Astrocyte (in vitro differentiated cells and primary cell): Measurements from ENCODE around the gene OR10A5. TPM values are rescaled to one million over a fixed set of nuclear protein-coding genes. Genes with fewer than 3 reads are reported as not detected.

ENCODE experiments used
- DNase-seq: peaks from one replicate; pipeline ENCODE4 v3.0.0-alpha.2; 2010; ENCODE audit warnings: low read depth
- FAIRE-seq: peaks from 2 replicates; lab custom pipeline; 2011; peaks lifted over from hg19 to GRCh38; lab: Jason Lieb, UNC
- H2AFZ ChIP-seq: 2 replicates; pipeline ENCODE4 v1.6.0; 2012; ENCODE audit warnings: low read depth, low read length, inconsistent platforms
- H3K27ac ChIP-seq: 2 replicates; pipeline ENCODE4 v1.5.1; 2011; ENCODE audit warnings: low read depth, low read length, inconsistent platforms
- H3K27me3 ChIP-seq: 2 replicates; pipeline ENCODE4 v1.6.0; 2011; ENCODE audit warnings: low read length, inconsistent platforms; ENCODE audit not compliant: insufficient read depth
- H3K36me3 ChIP-seq: 2 replicates; pipeline ENCODE4 v1.5.1; 2011; ENCODE audit warnings: low read length, inconsistent platforms; ENCODE audit not compliant: insufficient read depth
- H3K4me1 ChIP-seq: 2 replicates; pipeline ENCODE4 v1.5.1; 2011; ENCODE audit warnings: low read length, inconsistent platforms; ENCODE audit not compliant: insufficient read depth
- H3K4me2 ChIP-seq: 2 replicates; pipeline ENCODE4 v1.6.0; 2012; ENCODE audit warnings: low read length, inconsistent platforms
- H3K4me3 ChIP-seq: 2 replicates; pipeline ENCODE4 v1.5.1; 2011; ENCODE audit warnings: low read depth, mild to moderate bottlenecking, low read length, inconsistent platforms; ENCODE audit not compliant: insufficient read depth
- H3K79me2 ChIP-seq: 2 replicates; pipeline ENCODE4 v1.6.0; 2012; ENCODE audit warnings: mild to moderate bottlenecking, low read length, inconsistent platforms; ENCODE audit not compliant: insufficient read depth
- H3K9ac ChIP-seq: 2 replicates; pipeline ENCODE4 v1.6.0; 2012; ENCODE audit warnings: mild to moderate bottlenecking, low read length, inconsistent platforms
- H3K9me3 ChIP-seq: 2 replicates; pipeline ENCODE4 v1.5.1; 2012; ENCODE audit warnings: low read depth, mild to moderate bottlenecking, low read length, inconsistent platforms; ENCODE audit not compliant: insufficient read depth
- H4K20me1 ChIP-seq: 2 replicates; pipeline ENCODE4 v1.6.0; 2012; ENCODE audit warnings: low read length, inconsistent platforms; ENCODE audit not compliant: insufficient read depth
- H3K27ac Mint-ChIP-seq: one replicate; pipeline ENCODE4 v1.8.0; 2021; ENCODE audit warnings: mild to moderate bottlenecking, mixed read lengths; ENCODE audit not compliant: unreplicated experiment
- H3K27me3 Mint-ChIP-seq: one replicate; pipeline ENCODE4 v1.8.0; 2021; ENCODE audit warnings: low read depth, mixed read lengths; ENCODE audit not compliant: unreplicated experiment
- H3K36me3 Mint-ChIP-seq: one replicate; pipeline ENCODE4 v1.8.0; 2021; ENCODE audit warnings: low read depth, mixed read lengths; ENCODE audit not compliant: unreplicated experiment
- H3K4me1 Mint-ChIP-seq: one replicate; pipeline ENCODE4 v1.8.0; 2021; ENCODE audit warnings: low read depth, mixed read lengths; ENCODE audit not compliant: unreplicated experiment
- H3K4me3 Mint-ChIP-seq: one replicate; pipeline ENCODE4 v1.8.0; 2021; ENCODE audit warnings: mild to moderate bottlenecking, moderate library complexity, mixed read lengths; ENCODE audit not compliant: unreplicated experiment
- H3K9me3 Mint-ChIP-seq: one replicate; pipeline ENCODE4 v1.8.0; 2021; ENCODE audit warnings: mild to moderate bottlenecking, mixed read lengths; ENCODE audit not compliant: unreplicated experiment
- CTCF ChIP-seq: IDR thresholded peaks from 2 replicates; pipeline ENCODE4 v1.5.1; 2011; ENCODE audit warnings: low read depth, mild to moderate bottlenecking, inconsistent platforms, low read length, moderate library complexity; ENCODE audit not compliant: insufficient read depth
- EZH2 ChIP-seq: IDR thresholded peaks from 2 replicates; pipeline ENCODE4 v1.6.1; 2012; ENCODE audit warnings: mild to moderate bottlenecking, low read length, inconsistent platforms; ENCODE audit not compliant: insufficient read depth
- total RNA-seq: library from RNA; stranded (reverse); gene quantifications from 2 replicates; pipeline ENCODE4 v1.2.1, GENCODE V29; 2021

OR10A5 gene
- total RNA-seq, 1 donor from 2014 or later, result not detected

- Histone ChIP-seq H3K4me3 (no peak overlapping the region), H3K79me2 (no peaks in the 10 kb centered on the region), H3K9me3 (no peaks in the 10 kb centered on the region), H4K20me1 (no peaks in the 10 kb centered on the region), H3K4me1 (no peaks in the 10 kb centered on the region), H3K27ac (no peak overlapping the region), H2AFZ (no peak overlapping the region), H3K4me2 (no peak overlapping the region), H3K36me3 (no peaks in the 10 kb centered on the region), H3K27me3 (no peaks in the 10 kb centered on the region), H3K9ac (no peak overlapping the region)
- Mint-ChIP-seq H3K27ac (no peak overlapping the region), H3K9me3 (peaks cover 7% of the 10 kb centered on the region), H3K4me3 (no peak overlapping the region), H3K27me3 (no peaks in the 10 kb centered on the region), H3K4me1 (no peaks in the 10 kb centered on the region), H3K36me3 (peaks cover 2% of the 10 kb centered on the region)
- FAIRE-seq, result no peak
- no peak for DNase-seq
- TF ChIP-seq CTCF (no peak), EZH2 (no peak)
Measured at GRCh38 chr11:6856871-6857270, 11.4 kb downstream of the OR10A5 start.

- no peak for TF ChIP-seq EZH2
- no peak for TF ChIP-seq CTCF
- no peak for FAIRE-seq
- no peak within 1 kb of the TSS for H3K27ac Mint-ChIP-seq
Measured at GRCh38 chr11:6862961-6863360, 17.5 kb downstream of the OR10A5 start, which contains the start of gene OR10A2. Gene OR10A2, plus strand, starts transcription at chr11:6863057. Its CDS starts 6,698 bp downstream, at chr11:6869755.

GRCh38 chr11:6864438-6864837 is 19.0 kb downstream of the OR10A5 start:
- DNase-seq (no peak), FAIRE-seq (no peak)
- H3K36me3 Mint-ChIP-seq, result no peaks in the 10 kb centered on the region
- H3K4me1 Mint-ChIP-seq, result peaks cover 2% of the 10 kb centered on the region
- no peaks in the 10 kb centered on the region for H3K27me3 Mint-ChIP-seq
- no peaks in the 10 kb centered on the region for H3K9me3 ChIP-seq
- H3K9ac ChIP-seq, result no peak overlapping the region
- H3K27me3 ChIP-seq, result no peaks in the 10 kb centered on the region
- H2AFZ ChIP-seq, result no peak overlapping the region
- H3K27ac ChIP-seq, result no peak overlapping the region
- H3K79me2 ChIP-seq, result no peaks in the 10 kb centered on the region
- H3K27ac Mint-ChIP-seq, result no peak overlapping the region
- TF ChIP-seq CTCF (no peak), EZH2 (no peak)
- H3K36me3 ChIP-seq, result no peaks in the 10 kb centered on the region
- no peaks in the 10 kb centered on the region for H3K9me3 Mint-ChIP-seq
- H3K4me3 ChIP-seq, result no peak overlapping the region
- no peaks in the 10 kb centered on the region for H4K20me1 ChIP-seq
- H3K4me2 ChIP-seq, result no peak overlapping the region
- no peak overlapping the region for H3K4me3 Mint-ChIP-seq
- H3K4me1 ChIP-seq, result no peaks in the 10 kb centered on the region

More at GRCh38 chr11:6862961-6863360, 17.5 kb downstream of the OR10A5 start, which contains the start of gene OR10A2:
- no peaks in the 10 kb centered on the region for H3K4me1 ChIP-seq
- H3K4me3 Mint-ChIP-seq, result no peak within 1 kb of the TSS
- no peak within 1 kb of the TSS for H3K9ac ChIP-seq
- H4K20me1 ChIP-seq, result no peaks in the 10 kb centered on the region
- no peaks in the 10 kb centered on the region for H3K36me3 ChIP-seq
- H3K4me1 Mint-ChIP-seq, result peaks cover 2% of the 10 kb centered on the region
- H3K36me3 Mint-ChIP-seq, result no peaks in the 10 kb centered on the region
- H3K27me3 Mint-ChIP-seq, result no peaks in the 10 kb centered on the region
- no peak within 1 kb of the TSS for H2AFZ ChIP-seq
- no peaks in the 10 kb centered on the region for H3K79me2 ChIP-seq
- DNase-seq, result no peak
- H3K9me3 ChIP-seq, result no peaks in the 10 kb centered on the region
- H3K4me2 ChIP-seq, result no peak within 1 kb of the TSS
- no peak within 1 kb of the TSS for H3K27ac ChIP-seq
- H3K9me3 Mint-ChIP-seq, result no peaks in the 10 kb centered on the region
- no peak within 1 kb of the TSS for H3K4me3 ChIP-seq
- no peaks in the 10 kb centered on the region for H3K27me3 ChIP-seq
